RWPE2 (cell line): ENCODE data around the gene DENND2C.

Experiments used
- ATAC-seq: fragments of 200-7000 bp; cut with Tn5 transposase; 3 replicates; pipeline ENCODE4 v1.9.1; 2021; ENCODE audit warnings: low read depth
- DNase-seq: peaks from one replicate; pipeline ENCODE4 v3.0.0-alpha.2; 2020; ENCODE audit warnings: low spot score
- H3K27ac ChIP-seq: fragments of 450-650 bp; 2 replicates; pipeline ENCODE4 v1.5.1; 2017; ENCODE audit warnings: mild to moderate bottlenecking; ENCODE audit not compliant: poor library complexity, severe bottlenecking
- H3K27me3 ChIP-seq: fragments of 250-450 bp; sonication (Bioruptor Pico); 2 replicates; pipeline ENCODE4 v1.5.1; 2021; ENCODE audit warnings: mild to moderate bottlenecking, moderate library complexity; ENCODE audit not compliant: insufficient read depth, poor library complexity, severe bottlenecking
- H3K36me3 ChIP-seq: fragments of 250-450 bp; sonication (Bioruptor Pico); 2 replicates; pipeline ENCODE4 v1.5.1; 2020; ENCODE audit warnings: low read depth, mild to moderate bottlenecking, moderate library complexity
- H3K4me1 ChIP-seq: fragments of 250-450 bp; sonication (Bioruptor Pico); 2 replicates; pipeline ENCODE4 v1.5.1; 2021; ENCODE audit warnings: mild to moderate bottlenecking, moderate library complexity; ENCODE audit not compliant: insufficient read depth, poor library complexity, severe bottlenecking
- H3K4me3 ChIP-seq: fragments of 250-450 bp; sonication (Bioruptor Pico); 2 replicates; pipeline ENCODE4 v1.5.1; 2021; ENCODE audit warnings: mild to moderate bottlenecking, moderate library complexity; ENCODE audit not compliant: severe bottlenecking
- H3K9me3 ChIP-seq: fragments of 250-450 bp; sonication (Bioruptor Pico); 2 replicates; pipeline ENCODE4 v1.5.1; 2021; ENCODE audit warnings: mild to moderate bottlenecking, moderate library complexity; ENCODE audit not compliant: severe bottlenecking
- CTCF ChIP-seq: fragments of 450-650 bp; IDR thresholded peaks from one replicate; pipeline ENCODE4 v1.5.1; 2017; ENCODE audit warnings: mild to moderate bottlenecking, moderate library complexity; ENCODE audit not compliant: poor library complexity, severe bottlenecking

Gene DENND2C

GRCh38 chr1:114666954-114667353, 2.9 kb downstream of the DENND2C start:
- Histone ChIP-seq H3K4me3 (no peak overlapping the region), H3K27me3 (no peaks in the 10 kb centered on the region), H3K27ac (no peak overlapping the region), H3K9me3 (no peaks in the 10 kb centered on the region), H3K36me3 (no peaks in the 10 kb centered on the region), H3K4me1 (peaks cover 9% of the 10 kb centered on the region)
- TF ChIP-seq CTCF, result no peak
- ATAC-seq, result no peak
- DNase-seq, result no peak

- Histone ChIP-seq H3K9me3 (no peaks in the 10 kb centered on the region), H3K27me3 (no peaks in the 10 kb centered on the region), H3K36me3 (no peaks in the 10 kb centered on the region), H3K4me1 (no peaks in the 10 kb centered on the region), H3K27ac (no peak overlapping the region), H3K4me3 (no peak overlapping the region)
- ATAC-seq, result no peak
- DNase-seq, result no peak
- TF ChIP-seq CTCF, result no peak
Measured at GRCh38 chr1:114660238-114660637, 9.6 kb downstream of the DENND2C start.

GRCh38 chr1:114651893-114652292, 18.0 kb downstream of the DENND2C start:
- Histone ChIP-seq H3K27me3 (no peaks in the 10 kb centered on the region), H3K27ac (no peak overlapping the region), H3K4me3 (no peak overlapping the region), H3K36me3 (no peaks in the 10 kb centered on the region), H3K9me3 (no peaks in the 10 kb centered on the region), H3K4me1 (no peaks in the 10 kb centered on the region)
- ATAC-seq, result no peak
- no peak for TF ChIP-seq CTCF
- DNase-seq, result no peak

GRCh38 chr1:114648503-114648902, 21.3 kb downstream of the DENND2C start:
- H3K4me3 ChIP-seq, result no peak overlapping the region
- no peak for TF ChIP-seq CTCF
- no peak overlapping the region for H3K27ac ChIP-seq
- no peaks in the 10 kb centered on the region for H3K27me3 ChIP-seq
- DNase-seq, result no peak
- no peaks in the 10 kb centered on the region for H3K36me3 ChIP-seq
- no peak for ATAC-seq
- H3K9me3 ChIP-seq, result no peaks in the 10 kb centered on the region
- H3K4me1 ChIP-seq, result no peaks in the 10 kb centered on the region

- TF ChIP-seq CTCF, result no peak
- H3K27ac ChIP-seq, result no peak overlapping the region
- DNase-seq, result no peak
- H3K9me3 ChIP-seq, result no peaks in the 10 kb centered on the region
- H3K4me3 ChIP-seq, result no peak overlapping the region
- ATAC-seq, result no peak
- H3K27me3 ChIP-seq, result no peaks in the 10 kb centered on the region
- H3K4me1 ChIP-seq, result no peaks in the 10 kb centered on the region
- H3K36me3 ChIP-seq, result no peaks in the 10 kb centered on the region
Measured at GRCh38 chr1:114641377-114641776, 28.5 kb downstream of the DENND2C start.
